DMS153 (cell line): ENCODE measurements around the gene GPX5.
A peak's percentile ranks its signal among the peaks of the same experiment; 100 is the strongest.
"Not testable (repeated sequence)": the region's sequence is repeated elsewhere in the genome, so short reads cannot be mapped to it uniquely, and the experiment has no call there.

ENCODE experiments used
- DNase-seq: peaks from one replicate; lab custom pipeline; 2025; lab: John Stamatoyannopoulos, UW

The GPX5 gene

GRCh38 chr6:28515676-28516075 lies 10.0 kb upstream of the GPX5 start, which contains the start of gene GPX6:
TSS of gene GPX6 (minus strand) at chr6:28515793. CDS start at chr6:28515743, 50 bp downstream.
- no peak for DNase-seq

GRCh38 chr6:28517964-28518363 lies 7.7 kb upstream of the GPX5 start:
- no peak for DNase-seq

GRCh38 chr6:28522594-28523240 lies 3.0 kb upstream of the GPX5 start:
- DNase-seq: no peak

- DNase-seq: no peak
These were observed 2.4 kb upstream of the GPX5 start for GRCh38 chr6:28523241-28523622.

GRCh38 chr6:28530777-28531176 lies 5.1 kb downstream of the GPX5 start:
- no peak for DNase-seq

GRCh38 chr6:28531479-28532128 lies 5.9 kb downstream of the GPX5 start:
- no peak for DNase-seq

GRCh38 chr6:28534306-28534705 lies 8.6 kb downstream of the GPX5 start:
- no peak for DNase-seq

GRCh38 chr6:28534875-28535274 lies 9.2 kb downstream of the GPX5 start:
- DNase-seq: no peak

GRCh38 chr6:28537065-28537464 lies 11.4 kb downstream of the GPX5 start:
- DNase-seq: no peak

- no peak for DNase-seq
These were observed 11.9 kb downstream of the GPX5 start for GRCh38 chr6:28537509-28538140.

GRCh38 chr6:28541996-28542395 lies 16.3 kb downstream of the GPX5 start:
- DNase-seq: no peak

- peak; percentile 58 for DNase-seq
These were observed 17.0 kb downstream of the GPX5 start for GRCh38 chr6:28542440-28543296.

- DNase-seq: no peak
These were observed 18.2 kb downstream of the GPX5 start for GRCh38 chr6:28543651-28544610.

GRCh38 chr6:28545955-28546354 lies 20.3 kb downstream of the GPX5 start:
- no peak for DNase-seq

GRCh38 chr6:28547003-28547402 lies 21.3 kb downstream of the GPX5 start:
- DNase-seq: not testable (repeated sequence)

GRCh38 chr6:28551891-28552666 lies 26.4 kb downstream of the GPX5 start:
- no peak for DNase-seq

GRCh38 chr6:28553384-28553985 lies 27.8 kb downstream of the GPX5 start:
- DNase-seq: no peak

GRCh38 chr6:28553986-28554881 lies 28.6 kb downstream of the GPX5 start:
- no peak for DNase-seq

GRCh38 chr6:28555136-28555535 lies 29.5 kb downstream of the GPX5 start:
- no peak for DNase-seq
